K562 (cell line): Measurements from ENCODE around the gene SARS1. TPM values are rescaled to one million over a fixed set of nuclear protein-coding genes. Genes with fewer than 3 reads are reported as not detected.

Experiments used
- BRCA1 ChIP-seq, 2 experiments: fragments of 450-650 bp in 1 of 2; sonication (generic) in 1 of 2; formaldehyde crosslinking in 1 of 2; IDR thresholded peaks; 2 replicates each; pipeline versions ENCODE4 v1.5.0 to v1.6.1; 2017 to 2020; ENCODE audit warnings: mild to moderate bottlenecking in 1 of 2, missing genetic modification reagents in 1 of 2
- CBFB ChIP-seq: sonication (generic); formaldehyde crosslinking; IDR thresholded peaks from 2 replicates; pipeline ENCODE4 v1.4.0; 2020; ENCODE audit warnings: mild to moderate bottlenecking, missing genetic modification reagents
- CCAR2 ChIP-seq: fragments of 200-400 bp; formaldehyde crosslinking; IDR thresholded peaks from 2 replicates; pipeline ENCODE4 v1.6.1; 2017; ENCODE audit warnings: mild to moderate bottlenecking, low read depth, low read length
- ETV1 ChIP-seq: fragments of 450-650 bp; conservative IDR thresholded peaks from 2 replicates; pipeline ENCODE4 v1.6.1; 2016; ENCODE audit warnings: missing genetic modification characterization, control low read depth, low read depth, missing compliant biosample characterization
- FUS ChIP-seq: fragments of 200-400 bp; formaldehyde crosslinking; optimal IDR thresholded peaks from 2 replicates; pipeline ENCODE3; 2017; ENCODE audit warnings: low read depth, low read length
- GABPA ChIP-seq: fragments of 200-800 bp; sonication (Bioruptor generic); conservative IDR thresholded peaks from 2 replicates; pipeline ENCODE4 v1.6.1; 2016; ENCODE audit warnings: low read depth, missing genetic modification characterization, missing compliant biosample characterization
- HCFC1 ChIP-seq: IDR thresholded peaks from 2 replicates; pipeline ENCODE4 v1.6.1; 2012; ENCODE audit warnings: low read depth, low read length, improper control_type of control experiment
- IRF9 ChIP-seq: fragments of 450-650 bp; IDR thresholded peaks from 2 replicates; pipeline ENCODE4 v1.6.1; 2016; ENCODE audit warnings: missing biosample characterization, missing genetic modification characterization
- KAT7 ChIP-seq: sonication (generic); formaldehyde crosslinking; IDR thresholded peaks from 2 replicates; pipeline ENCODE4 v1.8.0; 2022; ENCODE audit warnings: missing genetic modification reagents, mild to moderate bottlenecking, borderline replicate concordance
- LARP7 ChIP-seq: fragments of 450-650 bp; IDR thresholded peaks from 2 replicates; pipeline ENCODE4 v1.6.1; 2016
- MIER1 ChIP-seq: fragments of 450-650 bp; IDR thresholded peaks from 2 replicates; pipeline ENCODE4 v1.6.1; 2016; ENCODE audit warnings: antibody characterized with exemption, mild to moderate bottlenecking, low read depth
- RBFOX2 ChIP-seq: fragments of 200-400 bp; formaldehyde crosslinking; IDR thresholded peaks from 2 replicates; pipeline ENCODE4 v1.6.1; 2017; ENCODE audit warnings: low read depth, mild to moderate bottlenecking, low read length, moderate library complexity
- SMAD2 ChIP-seq: fragments of 150-350 bp; IDR thresholded peaks from 2 replicates; pipeline ENCODE4 v1.6.1; 2014; ENCODE audit warnings: low read depth, mild to moderate bottlenecking, low read length
- TFAP4 ChIP-seq: sonication (generic); formaldehyde crosslinking; IDR thresholded peaks from 2 replicates; pipeline ENCODE4 v1.8.0; 2022; ENCODE audit warnings: missing genetic modification reagents, mild to moderate bottlenecking, moderate library complexity, borderline replicate concordance
- TOE1 ChIP-seq, 2 experiments: fragments of 450-650 bp in 1 of 2; sonication (generic) in 1 of 2; formaldehyde crosslinking in 1 of 2; IDR thresholded peaks; 2 replicates each; pipeline versions ENCODE4 v1.7.1 to v1.8.0; 2016 to 2022; ENCODE audit warnings: borderline replicate concordance in 2 of 2, mild to moderate bottlenecking in 2 of 2, antibody characterized with exemption in 1 of 2, inconsistent platforms in 1 of 2, low read depth in 1 of 2, missing genetic modification reagents in 1 of 2, moderate library complexity in 1 of 2
- ZMIZ1 ChIP-seq, 2 experiments: fragments of 150-350 bp in 1 of 2; IDR thresholded peaks; 2 replicates each; pipeline ENCODE4 v1.6.1; 2012 to 2016; ENCODE audit warnings: low read depth in 2 of 2, low read length in 2 of 2, mild to moderate bottlenecking in 1 of 2, moderate library complexity in 1 of 2
- ZNF24 ChIP-seq: fragments of 450-650 bp; IDR thresholded peaks from 2 replicates; pipeline ENCODE4 v1.6.1; 2016
- ZNF740 ChIP-seq, 3 experiments: fragments of 200-800 bp in 1 of 3; sonication (Bioruptor generic) in 1 of 3; sonication (generic) in 1 of 3; formaldehyde crosslinking in 1 of 3; IDR thresholded peaks; 2 replicates each; pipeline versions ENCODE4 v1.6.1 to v1.8.0; 2016 to 2022; ENCODE audit warnings: mild to moderate bottlenecking in 2 of 3, missing compliant biosample characterization in 2 of 3, missing genetic modification characterization in 2 of 3, missing genetic modification reagents in 1 of 3
- ZNF76 ChIP-seq: fragments of 250-450 bp; sonication (Bioruptor Pico); IDR thresholded peaks from 2 replicates; pipeline ENCODE4 v1.4.0; 2020; ENCODE audit warnings: mild to moderate bottlenecking, moderate library complexity, borderline replicate concordance
- polyA plus RNA-seq, 8 experiments: library from polyadenylated mRNA; depleted of rRNA in 4 of 8; stranded (reverse) in 5 of 8; unstranded in 3 of 8; fragments of >200 nt; fragmentation: Nextera tagmentation in 2 of 8; fragmentation: Illumina TruSeq in 1 of 8; extraction: Ambion mirVana in 2 of 8; extraction: Trizol in 1 of 8; gene quantifications; 2 replicates each; pipeline versions ENCODE4 v1.2.1 to v1.2.3, GENCODE V29; 2011 to 2014; ENCODE audit warnings: inconsistent platforms in 1 of 8, missing spikeins in 1 of 8
- total RNA-seq, 7 experiments: library from RNA; depleted of rRNA in 6 of 7; stranded (reverse); fragments of >200 nt in 6 of 7; fragmentation: Illumina TruSeq in 2 of 7; extraction: Trizol in 2 of 7; gene quantifications; 2 replicates each; pipeline versions ENCODE4 v1.2.1 to v1.2.3, GENCODE V29; 2011 to 2021; ENCODE audit warnings: low replicate concordance in 1 of 7

The SARS1 gene
- total and polyA plus RNA-seq, 9 of the 15 experiments (the other 6 are each of a cell fraction or from before 2014, with no cell fraction given), result 221 to 623 (median 254) TPM

- 0 out of 4 replicates have a peak, but pooled peaks of 1 of the 2 experiments have one; percentile 15 for TF ChIP-seq ZMIZ1 (IDR thresholded peaks at IDR 0.05; ENCODE audit: low read depth in 2 of 2, low read length in 2 of 2)
- peak; percentile 95 for TF ChIP-seq ETV1
- no peak for TF ChIP-seq ZNF24
- TF ChIP-seq ZNF740 (CRISPR knock-in tag; IDR thresholded peaks at IDR 0.05), result no peak
- TF ChIP-seq ZNF740 (tag; IDR thresholded peaks at IDR 0.05), result no peak
- no peak for TF ChIP-seq BRCA1 (IDR thresholded peaks at IDR 0.05)
- TF ChIP-seq BRCA1 (CRISPR knock-in tag; IDR thresholded peaks at IDR 0.05), result no peak
- TF ChIP-seq HCFC1, result peak; percentile 41; the same call in 1 of the 2 replicates
- TF ChIP-seq CBFB (CRISPR knock-in tag), result peak; percentile 69; the same call in 1 of the 2 replicates
- TF ChIP-seq RBFOX2, result peak; percentile 96
- no peak for TF ChIP-seq MIER1
- peak; percentile 86; the same call in 1 of the 2 replicates for TF ChIP-seq LARP7
- TF ChIP-seq GABPA, result peak; percentile 90
- TF ChIP-seq KAT7 (CRISPR knock-in tag), result peak; percentile 25; the same call in 1 of the 2 replicates
- no peak for TF ChIP-seq FUS
- TF ChIP-seq IRF9 (tag), result no peak
- TF ChIP-seq TOE1 (IDR thresholded peaks at IDR 0.05; ENCODE audit: borderline replicate concordance), result no peak; the same call in 1 of the 2 replicates
- no peak for TF ChIP-seq TOE1 (CRISPR knock-in tag; IDR thresholded peaks at IDR 0.05; ENCODE audit: borderline replicate concordance, low read depth)
- TF ChIP-seq SMAD2, result no peak
- no peak for TF ChIP-seq CCAR2
- TF ChIP-seq TFAP4 (CRISPR knock-in tag), result peak; percentile 96
- no peak for TF ChIP-seq ZNF76 (CRISPR knock-in tag)
These were observed at the start of gene SARS1 (continued) for GRCh38 chr1:109213824-109214693.
